Adrenal gland (tissue), 5 donors: ENCODE results near the gene L3MBTL3.

Experiments used
- CTCF ChIP-seq, 6 experiments: fragments of 450-650 bp in 4 of 6; fragments of 200-600 bp in 2 of 6; sonication (generic) in 1 of 6; IDR thresholded peaks; 1 replicate in 5 of 6; 2 replicates in 1 of 6; pipeline versions ENCODE4 v1.5.1 to v1.8.0; 2016 to 2021; ENCODE audit warnings: antibody characterized with exemption in 6 of 6, mild to moderate bottlenecking in 2 of 6, moderate library complexity in 1 of 6
- POLR2A ChIP-seq, 2 donors: fragments of 450-650 bp; IDR thresholded peaks; one replicate each; pipeline ENCODE4 v1.6.1; 2017; ENCODE audit warnings: antibody characterized with exemption in 2 of 2, mild to moderate bottlenecking in 2 of 2, moderate library complexity in 1 of 2
- donor health status: DM: no; HTN: no; CAD: no.

GRCh38 chr6:130182466-130182865 lies 164.1 kb downstream of the L3MBTL3 start:
- TF ChIP-seq POLR2A (IDR thresholded peaks at IDR 0.05) = no peak
- no peak for TF ChIP-seq CTCF (IDR thresholded peaks at IDR 0.05)
